Smooth muscle cell (in vitro differentiated cells): Measurements from ENCODE around the gene NAGA. TPM values are rescaled to one million over a fixed set of nuclear protein-coding genes. Genes with fewer than 3 reads are reported as not detected.
"Not testable (repeated sequence)": the region's sequence is repeated elsewhere in the genome, so short reads cannot be mapped to it uniquely, and the experiment has no call there.

Experiments used
- DNase-seq: peaks from one replicate; lab custom pipeline; 2025; ENCODE audit not compliant: unreplicated experiment; lab: John Stamatoyannopoulos, UW
- H2AFZ ChIP-seq: fragments of 200-600 bp; sonication (generic); 2 replicates; pipeline ENCODE4 v1.6.0; 2016; ENCODE audit warnings: antibody characterized with exemption, low read depth, mild to moderate bottlenecking
- H3F3A ChIP-seq: fragments of 200-600 bp; sonication (generic); 2 replicates; pipeline ENCODE4 v1.6.0; 2017; ENCODE audit warnings: antibody characterized with exemption, low read depth
- H3K27ac ChIP-seq: fragments of 200-600 bp; sonication (generic); 2 replicates; pipeline ENCODE4 v1.5.1; 2016; ENCODE audit warnings: low read depth, mild to moderate bottlenecking
- H3K27me3 ChIP-seq: fragments of 200-600 bp; sonication (generic); 2 replicates; pipeline ENCODE4 v1.6.1; 2016; ENCODE audit warnings: low read depth, mild to moderate bottlenecking
- H3K36me3 ChIP-seq: fragments of 200-600 bp; sonication (generic); 2 replicates; pipeline ENCODE4 v1.5.1; 2016; ENCODE audit warnings: low read depth
- H3K4me1 ChIP-seq: fragments of 200-600 bp; sonication (generic); 2 replicates; pipeline ENCODE4 v1.5.1; 2016; ENCODE audit warnings: low read depth
- H3K4me2 ChIP-seq: fragments of 200-600 bp; sonication (generic); 2 replicates; pipeline ENCODE4 v1.6.0; 2016; ENCODE audit warnings: mild to moderate bottlenecking
- H3K4me3 ChIP-seq: fragments of 200-600 bp; sonication (generic); 2 replicates; pipeline ENCODE4 v1.5.1; 2016; ENCODE audit warnings: mild to moderate bottlenecking
- H3K79me2 ChIP-seq: fragments of 200-600 bp; sonication (generic); 2 replicates; pipeline ENCODE4 v1.6.0; 2016; ENCODE audit warnings: low read depth, mild to moderate bottlenecking
- H3K9ac ChIP-seq: fragments of 200-600 bp; sonication (generic); 2 replicates; pipeline ENCODE4 v1.6.0; 2016; ENCODE audit warnings: low read depth
- H3K9me3 ChIP-seq: fragments of 200-600 bp; sonication (generic); replicated peaks from 2 replicates; pipeline ENCODE4 v1.5.1; 2016; ENCODE audit warnings: low read depth
- H4K20me1 ChIP-seq: fragments of 200-600 bp; sonication (generic); 2 replicates; pipeline ENCODE4 v1.6.0; 2016; ENCODE audit warnings: low read depth
- CTCF ChIP-seq: fragments of 200-600 bp; sonication (generic); IDR thresholded peaks from 2 replicates; pipeline ENCODE4 v1.5.1; 2017; ENCODE audit warnings: borderline replicate concordance, mild to moderate bottlenecking, antibody characterized with exemption; ENCODE audit not compliant: insufficient read depth, poor library complexity, severe bottlenecking
- WGBS: methylation state at CpG from one replicate; pipeline ENCODE4 v1.1.7; 2016; ENCODE audit warnings: low lambda C conversion rate; 5-methylcytosine and 5-hydroxymethylcytosine counted together
- polyA plus RNA-seq: library from polyadenylated mRNA; unstranded; fragments of >200 nt; fragmentation: Nextera tagmentation; extraction: Ambion mirVana; gene quantifications from 2 replicates; pipeline ENCODE4 v1.2.1, GENCODE V29; 2016
- total RNA-seq: library from RNA; depleted of rRNA; stranded (reverse); fragments of >200 nt; gene quantifications from 2 replicates; pipeline ENCODE4 v1.2.3, GENCODE V29; 2014

Gene NAGA
- 33.8 and 35.0 TPM in 2 replicates for total RNA-seq
- polyA plus RNA-seq: 35.6 and 36.1 TPM in 2 replicates

GRCh38 chr22:42070517-42071422 is at the start of gene NAGA:
NAGA (minus strand) TSS chr22:42070812; CDS start chr22:42070297, 515 bp downstream.
- Histone ChIP-seq H3K79me2 (no peaks in the 10 kb centered on the region), H3K9me3 (no peaks in the 10 kb centered on the region), H3K4me2 (peak within 1 kb of the TSS; percentile 87), H3K36me3 (no peaks in the 10 kb centered on the region), H3K9ac (peak within 1 kb of the TSS; percentile 66), H3K27ac (peak within 1 kb of the TSS; percentile 88), H3F3A (no peaks in the 10 kb centered on the region), H2AFZ (peak within 1 kb of the TSS; percentile 87), H3K4me3 (peak within 1 kb of the TSS; percentile 68), H3K4me1 (peaks cover 14% of the 10 kb centered on the region), H4K20me1 (no peaks in the 10 kb centered on the region), H3K27me3 (no peaks in the 10 kb centered on the region)
- WGBS: 3% methylated on average over 53 of the region's 56 CpGs
- TF ChIP-seq CTCF: no peak
- peak; percentile 88 for DNase-seq

- H2AFZ ChIP-seq: no peak overlapping the region
- H3K9me3 ChIP-seq: no peaks in the 10 kb centered on the region
- no peaks in the 10 kb centered on the region for H3K36me3 ChIP-seq
- H3K4me2 ChIP-seq: no peak overlapping the region
- no peak for DNase-seq
- no peaks in the 10 kb centered on the region for H3F3A ChIP-seq
- no peak for TF ChIP-seq CTCF
- no peaks in the 10 kb centered on the region for H3K27me3 ChIP-seq
- H3K79me2 ChIP-seq: no peaks in the 10 kb centered on the region
- no peak overlapping the region for H3K4me3 ChIP-seq
- no peak overlapping the region for H3K27ac ChIP-seq
- H3K4me1 ChIP-seq: peaks cover 5% of the 10 kb centered on the region
- H4K20me1 ChIP-seq: no peaks in the 10 kb centered on the region
- WGBS: 53% methylated on average over 4 of the region's 4 CpGs
- no peak overlapping the region for H3K9ac ChIP-seq
Observed at GRCh38 chr22:42116848-42117424, 46.3 kb upstream of the NAGA start.

- H2AFZ ChIP-seq, H3F3A ChIP-seq, H3K4me1 ChIP-seq, H3K27me3 ChIP-seq, H3K79me2 ChIP-seq, DNase-seq, H3K36me3 ChIP-seq, H3K9me3 ChIP-seq, H4K20me1 ChIP-seq: not testable (repeated sequence)
- WGBS: 32% methylated on average over 6 of the region's 6 CpGs
- peak overlapping the region; percentile 58 for H3K9ac ChIP-seq
- peak overlapping the region; percentile 24 for H3K4me3 ChIP-seq
- H3K27ac ChIP-seq: peak overlapping the region; percentile 72
- peak overlapping the region; percentile 77 for H3K4me2 ChIP-seq
Observed at GRCh38 chr22:42115420-42115830, 44.8 kb upstream of the NAGA start.

- H3K9me3 ChIP-seq: no peaks in the 10 kb centered on the region
- peak overlapping the region; percentile 58 for H3K9ac ChIP-seq
- peak overlapping the region; percentile 72 for H3K27ac ChIP-seq
- H2AFZ ChIP-seq: no peak overlapping the region
- H3K27me3 ChIP-seq: no peaks in the 10 kb centered on the region
- peaks cover 7% of the 10 kb centered on the region for H4K20me1 ChIP-seq
- H3K36me3 ChIP-seq: no peaks in the 10 kb centered on the region
- H3K79me2 ChIP-seq: no peaks in the 10 kb centered on the region
- H3K4me3 ChIP-seq: peak overlapping the region; percentile 24
- peak overlapping the region; percentile 77 for H3K4me2 ChIP-seq
- H3K4me1 ChIP-seq: peaks cover 8% of the 10 kb centered on the region
- no peaks in the 10 kb centered on the region for H3F3A ChIP-seq
- WGBS: 21% methylated on average over 7 of the region's 7 CpGs
- TF ChIP-seq CTCF: peak; percentile 59
- DNase-seq: no peak
Observed at GRCh38 chr22:42114721-42115120, 44.1 kb upstream of the NAGA start.

GRCh38 chr22:42112793-42113192 is 42.2 kb upstream of the NAGA start:
- not testable (repeated sequence) for H4K20me1 ChIP-seq, H3F3A ChIP-seq, H3K79me2 ChIP-seq, H3K4me3 ChIP-seq, DNase-seq, H2AFZ ChIP-seq, H3K27me3 ChIP-seq, H3K36me3 ChIP-seq, H3K9me3 ChIP-seq, H3K27ac ChIP-seq, H3K9ac ChIP-seq, H3K4me1 ChIP-seq
- WGBS: 10% methylated on average over 4 of the region's 4 CpGs
- H3K4me2 ChIP-seq: peak overlapping the region; percentile 0
